ENCODE data around the gene DHTKD1. TPM values are rescaled to one million over a fixed set of nuclear protein-coding genes. Genes with fewer than 3 reads are reported as not detected.
A peak's percentile ranks its signal among the peaks of the same experiment; 100 is the strongest.

DHTKD1 gene
- total RNA-seq, 2 experiments from 2014 or later: 53.1 to 71.4 TPM

DNA sequence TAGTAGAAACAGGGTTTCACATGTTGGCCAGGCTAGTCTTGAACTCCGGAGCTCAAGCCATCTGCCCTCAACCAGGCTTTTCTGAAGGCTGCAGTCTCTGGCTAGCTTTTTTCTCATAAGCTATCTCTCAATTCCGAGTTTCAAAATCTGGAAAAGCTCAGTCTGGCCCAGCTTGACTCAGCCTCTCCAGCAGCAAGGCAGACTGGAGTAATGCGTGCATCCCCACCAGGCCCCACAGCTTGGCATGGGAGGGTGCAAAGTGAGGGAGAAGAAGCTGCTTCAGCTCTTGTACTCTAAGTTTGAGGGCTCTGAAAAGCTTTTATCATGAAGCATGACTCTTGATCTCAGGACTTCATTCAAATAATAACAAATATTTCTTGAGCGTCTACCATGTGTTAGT, 4.8 kb downstream of the DHTKD1 start:
- TF ChIP-seq, protein P1, sequence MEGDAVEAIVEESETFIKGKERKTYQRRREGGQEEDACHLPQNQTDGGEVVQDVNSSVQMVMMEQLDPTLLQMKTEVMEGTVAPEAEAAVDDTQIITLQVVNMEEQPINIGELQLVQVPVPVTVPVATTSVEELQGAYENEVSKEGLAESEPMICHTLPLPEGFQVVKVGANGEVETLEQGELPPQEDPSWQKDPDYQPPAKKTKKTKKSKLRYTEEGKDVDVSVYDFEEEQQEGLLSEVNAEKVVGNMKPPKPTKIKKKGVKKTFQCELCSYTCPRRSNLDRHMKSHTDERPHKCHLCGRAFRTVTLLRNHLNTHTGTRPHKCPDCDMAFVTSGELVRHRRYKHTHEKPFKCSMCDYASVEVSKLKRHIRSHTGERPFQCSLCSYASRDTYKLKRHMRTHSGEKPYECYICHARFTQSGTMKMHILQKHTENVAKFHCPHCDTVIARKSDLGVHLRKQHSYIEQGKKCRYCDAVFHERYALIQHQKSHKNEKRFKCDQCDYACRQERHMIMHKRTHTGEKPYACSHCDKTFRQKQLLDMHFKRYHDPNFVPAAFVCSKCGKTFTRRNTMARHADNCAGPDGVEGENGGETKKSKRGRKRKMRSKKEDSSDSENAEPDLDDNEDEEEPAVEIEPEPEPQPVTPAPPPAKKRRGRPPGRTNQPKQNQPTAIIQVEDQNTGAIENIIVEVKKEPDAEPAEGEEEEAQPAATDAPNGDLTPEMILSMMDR (conservative IDR thresholded peaks at IDR 0.05; ENCODE audit: low read length): no peak
- CTCF ChIA-PET (ENCODE audit: unreplicated experiment): interaction anchor here (0.8 to 1.0 kb wide), 2 partner anchors 25 to 28 kb away, joined by 3 read pairs; no protein-coding TSS in a partner anchor
- H3K4me1 ChIP-seq (ENCODE audit: insufficient read depth, low read length, poor library complexity, severe bottlenecking): peaks cover 85% of the 10 kb centered on the region
- H3K9me3 ChIP-seq (ENCODE audit: low read length): no peaks in the 10 kb centered on the region
- peak; percentile 39 for DNase-seq (ENCODE audit: low spot score)
- no peaks in the 10 kb centered on the region for H3K9me2 ChIP-seq (ENCODE audit: insufficient read depth, low read length)
- peak overlapping the region; percentile 26 for H3K4me3 ChIP-seq (ENCODE audit: low read depth, low read length, poor library complexity, severe bottlenecking)
- peaks cover 8% of the 10 kb centered on the region; the same call in 1 of the 2 replicates for H3K36me3 ChIP-seq (ENCODE audit: insufficient read depth, low read length)
- peak overlapping the region; percentile 63 for H3K4me2 ChIP-seq (ENCODE audit: low read length)
- peaks cover 75% of the 10 kb centered on the region for H3K79me2 ChIP-seq (ENCODE audit: insufficient read depth, low read depth, low read length)
- POLR2A ChIA-PET: interaction anchor here (0.7 to 2.8 kb wide), 15 partner anchors 10 to 591 kb away, joined by 3 to 13 read pairs (median 4); partner anchors contain the start of gene UPF2
- intact Hi-C loops (cut with micrococcal nuclease; ENCODE audit: unreplicated experiment): loop anchor here (10.0 kb wide), 1 partner anchor 121 kb away; the partner anchor contains the start of genes CDC123 and NUDT5
- peak overlapping the region; percentile 96 for H3K27ac ChIP-seq (ENCODE audit: low read depth, low read length, poor library complexity, severe bottlenecking)
- BruUV-seq (replicated peaks): no TSS peak
- peak overlapping the region; percentile 15; the same call in 1 of the 2 replicates for H2AFZ ChIP-seq (ENCODE audit: low read length)
- no peaks in the 10 kb centered on the region for H4K20me1 ChIP-seq (ENCODE audit: insufficient read depth, low read length)

- no peaks in the 10 kb centered on the region for H3K9me3 ChIP-seq (ENCODE audit: low read length)
- CTCF ChIA-PET (ENCODE audit: unreplicated experiment): no interaction called here
- H3K4me3 ChIP-seq (ENCODE audit: low read depth, low read length, poor library complexity, severe bottlenecking): peak overlapping the region; percentile 6
- BruUV-seq (replicated peaks): no TSS peak
- DNase-seq (ENCODE audit: low spot score): peak; percentile 65
- POLR2A ChIA-PET: interaction anchor here (0.7 kb wide), 2 partner anchors 48 to 414 kb away, joined by 3 read pairs; no protein-coding TSS in a partner anchor
- H3K4me1 ChIP-seq (ENCODE audit: insufficient read depth, low read length, poor library complexity, severe bottlenecking): peaks cover 63% of the 10 kb centered on the region
- H3K27ac ChIP-seq (ENCODE audit: low read depth, low read length, poor library complexity, severe bottlenecking): peak overlapping the region; percentile 63
- TF ChIP-seq, protein P1 (conservative IDR thresholded peaks at IDR 0.05; ENCODE audit: low read length): no peak
- TF ChIP-seq EZH2phosphoT487 (IDR thresholded peaks at IDR 0.05; ENCODE audit: borderline replicate concordance, low read depth, low read length): no peak
- peak overlapping the region; percentile 62 for H3K4me2 ChIP-seq (ENCODE audit: low read length)
- intact Hi-C loops (cut with micrococcal nuclease; ENCODE audit: unreplicated experiment): loop anchor here (10.0 kb wide), 1 partner anchor 117 kb away; the partner anchor contains the start of genes CDC123 and NUDT5
- no peaks in the 10 kb centered on the region for H4K20me1 ChIP-seq (ENCODE audit: insufficient read depth, low read length)
- H3K36me3 ChIP-seq (ENCODE audit: insufficient read depth, low read length): peaks cover 14% of the 10 kb centered on the region; the same call in 1 of the 2 replicates
- peak overlapping the region; percentile 78; the same call in 1 of the 2 replicates for H2AFZ ChIP-seq (ENCODE audit: low read length)
- H3K79me2 ChIP-seq (ENCODE audit: insufficient read depth, low read depth, low read length): peaks cover 36% of the 10 kb centered on the region
- no peaks in the 10 kb centered on the region for H3K9me2 ChIP-seq (ENCODE audit: insufficient read depth, low read length)
These were observed 8.9 kb downstream of the DHTKD1 start for GRCh38 chr10:12077580-12078180.

- Histone ChIP-seq H3K9me2 (ENCODE audit: insufficient read depth, low read length) (no peaks in the 10 kb centered on the region), H3K36me3 (ENCODE audit: insufficient read depth, low read length) (peaks cover 32% of the 10 kb centered on the region), H2AFZ (ENCODE audit: low read length) (no peak overlapping the region), H3K4me1 (ENCODE audit: insufficient read depth, low read length, poor library complexity, severe bottlenecking) (peaks cover 26% of the 10 kb centered on the region), H3K4me3 (ENCODE audit: low read depth, low read length, poor library complexity, severe bottlenecking) (no peak overlapping the region), H4K20me1 (ENCODE audit: insufficient read depth, low read length) (no peaks in the 10 kb centered on the region), H3K4me2 (ENCODE audit: low read length) (no peak overlapping the region), H3K79me2 (ENCODE audit: insufficient read depth, low read depth, low read length) (peaks cover 13% of the 10 kb centered on the region; the same call in 1 of the 2 replicates), H3K9me3 (ENCODE audit: low read length) (no peaks in the 10 kb centered on the region), H3K27ac (ENCODE audit: low read depth, low read length, poor library complexity, severe bottlenecking) (no peak overlapping the region)
- no TSS peak for BruUV-seq (replicated peaks)
- intact Hi-C loops (cut with micrococcal nuclease; ENCODE audit: unreplicated experiment): no loop called here
- ChIA-PET CTCF (ENCODE audit: unreplicated experiment) (no interaction called here), POLR2A (interaction anchor here (1.0 to 1.2 kb wide), 3 partner anchors 9 to 52 kb away, joined by 3 read pairs; no protein-coding TSS in a partner anchor)
- no peak for DNase-seq (ENCODE audit: low spot score)
- TF ChIP-seq, protein P1 (conservative IDR thresholded peaks at IDR 0.05; ENCODE audit: low read length): no peak
- no peak for TF ChIP-seq EZH2phosphoT487 (IDR thresholded peaks at IDR 0.05; ENCODE audit: borderline replicate concordance, low read depth, low read length)
These were observed 12.7 kb downstream of the DHTKD1 start for GRCh38 chr10:12081470-12081869.

All from OCI-LY7 (cell line).